PC-3 (cell line): ENCODE results near the gene EFCAB6. TPM values are rescaled to one million over a fixed set of nuclear protein-coding genes. Genes with fewer than 3 reads are reported as not detected.

Source experiments
- ATAC-seq: fragments of 200-7000 bp; cut with Tn5 transposase; 2 replicates; pipeline ENCODE4 v1.9.1; 2020; ENCODE audit warnings: mild to moderate bottlenecking, moderate library complexity
- BruUV-seq: library from RNA; stranded (reverse); fragments of 400-500 nt; replicated peaks from 2 replicates; lab custom pipeline; 2021; lab: Mats Ljungman, UMichigan
- CTCF ChIA-PET: fragments of 300-600 bp; sonication (Branson Sonifier 250); formaldehyde crosslinking; loops from one replicate; lab custom pipeline; 2022; ENCODE audit warnings: antibody characterized with exemption; lab: Charles Lee
- POLR2A ChIA-PET: fragments of 300-600 bp; sonication (Branson Sonifier 250); formaldehyde crosslinking; loops from one replicate; lab custom pipeline; 2022; ENCODE audit warnings: antibody characterized with exemption; ENCODE audit not compliant: unreplicated experiment; lab: Charles Lee
- DNase-seq: peaks from one replicate; pipeline ENCODE4 v3.0.0-alpha.2; 2015
- H2AFZ ChIP-seq: fragments of 300-600 bp; sonication (generic); 2 replicates; pipeline ENCODE4 v1.6.0; 2016; ENCODE audit warnings: antibody characterized with exemption, low read length
- H3F3A ChIP-seq: fragments of 300-600 bp; sonication (generic); one replicate; pipeline ENCODE4 v1.6.0; 2017; ENCODE audit warnings: antibody characterized with exemption, low read length, control low read depth, mild to moderate bottlenecking; ENCODE audit not compliant: unreplicated experiment
- H3K27ac ChIP-seq: fragments of 300-600 bp; sonication (generic); 2 replicates; pipeline ENCODE4 v1.5.1; 2016; ENCODE audit warnings: mild to moderate bottlenecking, low read length
- H3K27me3 ChIP-seq: fragments of 300-600 bp; sonication (generic); 2 replicates; pipeline ENCODE4 v1.6.1; 2016; ENCODE audit warnings: low read length, mixed read lengths
- H3K36me3 ChIP-seq: fragments of 300-600 bp; sonication (generic); 2 replicates; pipeline ENCODE4 v1.6.1; 2016; ENCODE audit warnings: low read depth, mixed run types, low read length, mixed read lengths
- H3K4me1 ChIP-seq: fragments of 300-600 bp; sonication (generic); 2 replicates; pipeline ENCODE4 v1.5.1; 2016; ENCODE audit warnings: low read length; ENCODE audit not compliant: insufficient read depth
- H3K4me2 ChIP-seq: fragments of 300-600 bp; sonication (generic); 2 replicates; pipeline ENCODE4 v1.6.0; 2016; ENCODE audit warnings: low read length
- H3K4me3 ChIP-seq: fragments of 300-600 bp; sonication (generic); 2 replicates; pipeline ENCODE4 v1.5.1; 2016; ENCODE audit warnings: mild to moderate bottlenecking, low read length, mixed read lengths
- H3K79me2 ChIP-seq: fragments of 300-600 bp; sonication (generic); 2 replicates; pipeline ENCODE4 v1.6.1; 2017; ENCODE audit warnings: low read length, mixed read lengths
- H3K9ac ChIP-seq: fragments of 300-600 bp; sonication (generic); 2 replicates; pipeline ENCODE4 v1.6.0; 2016; ENCODE audit warnings: mild to moderate bottlenecking, low read length
- H3K9me2 ChIP-seq: fragments of 300-600 bp; sonication (generic); replicated peaks from 2 replicates; pipeline ENCODE4 v1.6.1; 2016; ENCODE audit warnings: mixed run types, low read length, mixed read lengths
- H3K9me3 ChIP-seq: fragments of 300-600 bp; sonication (generic); 2 replicates; pipeline ENCODE4 v1.6.1; 2016; ENCODE audit warnings: low read length, mixed read lengths
- H4K20me1 ChIP-seq: fragments of 300-600 bp; sonication (generic); 2 replicates; pipeline ENCODE4 v1.6.1; 2016; ENCODE audit warnings: low read length, mixed read lengths
- EZH2 ChIP-seq: fragments of 300-600 bp; sonication (generic); IDR thresholded peaks from one replicate; pipeline ENCODE4 v1.6.1; 2017; ENCODE audit warnings: antibody characterized with exemption, mild to moderate bottlenecking, low read length; ENCODE audit not compliant: unreplicated experiment
- EZH2phosphoT487 ChIP-seq: fragments of 300-600 bp; sonication (generic); IDR thresholded peaks from 2 replicates; pipeline ENCODE4 v1.6.1; 2018; ENCODE audit warnings: mild to moderate bottlenecking, antibody characterized with exemption, low read length, borderline replicate concordance
- intact Hi-C: fragments of 100-400 bp; cut with micrococcal nuclease; formaldehyde crosslinking; loops from 2 replicates; pipeline ENCODE4 v1.9.0; 2023
- total RNA-seq: library from RNA; depleted of rRNA; stranded (reverse); fragments of >200 nt; gene quantifications from 2 replicates; pipeline ENCODE4 v1.2.3, GENCODE V29; 2014
- TF ChIP-seq, protein P1 (sequence below): fragments of 300-600 bp; sonication (generic); conservative IDR thresholded peaks from 2 replicates; pipeline ENCODE4 v1.5.1; 2017; ENCODE audit warnings: antibody characterized with exemption, low read depth, mild to moderate bottlenecking, low read length

EFCAB6 gene
- total RNA-seq, 1 experiment from 2014 or later: 0.07 TPM

DNA sequence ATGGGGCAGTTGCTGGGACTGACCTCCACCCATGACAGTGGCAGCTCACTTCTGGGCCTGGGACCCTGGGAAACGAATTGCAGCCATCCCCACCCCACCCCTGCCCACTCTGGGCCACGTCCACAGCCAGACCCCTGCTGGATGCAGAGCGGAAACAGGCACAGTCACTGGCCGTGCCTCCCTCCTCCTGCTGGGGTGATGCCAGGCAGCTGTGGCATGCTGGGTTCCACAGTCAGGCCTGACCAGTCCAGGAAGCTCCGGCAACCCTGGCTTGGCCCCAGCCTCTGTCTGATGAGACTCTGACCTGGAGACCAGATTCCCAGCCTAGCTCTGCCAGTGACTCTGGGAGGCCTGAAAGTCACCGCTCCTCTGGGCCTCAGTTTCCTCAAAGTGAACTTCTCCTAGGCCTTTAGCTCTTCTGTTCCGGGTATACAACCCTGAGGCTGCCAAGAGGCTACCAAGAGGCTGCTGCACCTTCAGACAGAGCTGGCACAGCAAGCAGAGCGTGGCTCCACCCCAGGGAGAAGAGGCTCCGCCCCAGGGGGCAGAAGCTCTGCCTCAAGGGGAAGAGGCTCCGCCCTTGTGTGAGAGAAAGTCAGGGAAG is 41.3 kb upstream of the EFCAB6 start:
- Histone ChIP-seq H3K4me1 (no peaks in the 10 kb centered on the region), H3K9me3 (no peaks in the 10 kb centered on the region), H3K9ac (no peak overlapping the region), H2AFZ (no peak overlapping the region), H3K36me3 (no peaks in the 10 kb centered on the region), H3K4me2 (no peak overlapping the region), H3K4me3 (no peak overlapping the region), H4K20me1 (no peaks in the 10 kb centered on the region), H3K9me2 (no peaks in the 10 kb centered on the region), H3K27me3 (peaks cover 18% of the 10 kb centered on the region), H3F3A (no peaks in the 10 kb centered on the region), H3K79me2 (no peaks in the 10 kb centered on the region), H3K27ac (no peak overlapping the region)
- ATAC-seq (no peak), DNase-seq (no peak)
- ChIA-PET POLR2A (no interaction called here), CTCF (no interaction called here)
- no peak for TF ChIP-seq EZH2
- intact Hi-C loops: no loop called here
- no TSS peak for BruUV-seq

GRCh38 chr22:43852573-43853327 is 40.6 kb upstream of the EFCAB6 start:
- TF ChIP-seq, protein P1, sequence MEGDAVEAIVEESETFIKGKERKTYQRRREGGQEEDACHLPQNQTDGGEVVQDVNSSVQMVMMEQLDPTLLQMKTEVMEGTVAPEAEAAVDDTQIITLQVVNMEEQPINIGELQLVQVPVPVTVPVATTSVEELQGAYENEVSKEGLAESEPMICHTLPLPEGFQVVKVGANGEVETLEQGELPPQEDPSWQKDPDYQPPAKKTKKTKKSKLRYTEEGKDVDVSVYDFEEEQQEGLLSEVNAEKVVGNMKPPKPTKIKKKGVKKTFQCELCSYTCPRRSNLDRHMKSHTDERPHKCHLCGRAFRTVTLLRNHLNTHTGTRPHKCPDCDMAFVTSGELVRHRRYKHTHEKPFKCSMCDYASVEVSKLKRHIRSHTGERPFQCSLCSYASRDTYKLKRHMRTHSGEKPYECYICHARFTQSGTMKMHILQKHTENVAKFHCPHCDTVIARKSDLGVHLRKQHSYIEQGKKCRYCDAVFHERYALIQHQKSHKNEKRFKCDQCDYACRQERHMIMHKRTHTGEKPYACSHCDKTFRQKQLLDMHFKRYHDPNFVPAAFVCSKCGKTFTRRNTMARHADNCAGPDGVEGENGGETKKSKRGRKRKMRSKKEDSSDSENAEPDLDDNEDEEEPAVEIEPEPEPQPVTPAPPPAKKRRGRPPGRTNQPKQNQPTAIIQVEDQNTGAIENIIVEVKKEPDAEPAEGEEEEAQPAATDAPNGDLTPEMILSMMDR: no peak
- TF ChIP-seq EZH2phosphoT487: no peak
- no peak for DNase-seq
- ATAC-seq: no peak
- no peaks in the 10 kb centered on the region for H3K79me2 ChIP-seq
- no peak overlapping the region for H3K27ac ChIP-seq
- H3K36me3 ChIP-seq: no peaks in the 10 kb centered on the region
- H2AFZ ChIP-seq: no peak overlapping the region
- no peak overlapping the region for H3K4me2 ChIP-seq
- no TSS peak for BruUV-seq
- no peak overlapping the region for H3K9ac ChIP-seq
- no peaks in the 10 kb centered on the region for H3K9me2 ChIP-seq
- H3K9me3 ChIP-seq: no peaks in the 10 kb centered on the region
- peaks cover 18% of the 10 kb centered on the region for H3K27me3 ChIP-seq
- no peak overlapping the region for H3K4me3 ChIP-seq
- H3K4me1 ChIP-seq: no peaks in the 10 kb centered on the region
- no peaks in the 10 kb centered on the region for H3F3A ChIP-seq
- ChIA-PET POLR2A (no interaction called here), CTCF (no interaction called here)
- no peaks in the 10 kb centered on the region for H4K20me1 ChIP-seq
- intact Hi-C loops: no loop called here

GRCh38 chr22:43851979-43852307 is 39.8 kb upstream of the EFCAB6 start:
- Histone ChIP-seq H3K27me3 (peaks cover 18% of the 10 kb centered on the region), H3K79me2 (no peaks in the 10 kb centered on the region), H3K27ac (no peak overlapping the region), H3K4me3 (no peak overlapping the region), H2AFZ (no peak overlapping the region), H3K36me3 (no peaks in the 10 kb centered on the region), H3K9me3 (no peaks in the 10 kb centered on the region), H3K9me2 (no peaks in the 10 kb centered on the region), H3F3A (no peaks in the 10 kb centered on the region), H3K4me2 (no peak overlapping the region), H3K9ac (no peak overlapping the region), H4K20me1 (no peaks in the 10 kb centered on the region), H3K4me1 (no peaks in the 10 kb centered on the region)
- POLR2A ChIA-PET: no interaction called here
- CTCF ChIA-PET: no interaction called here
- ATAC-seq (no peak), DNase-seq (no peak)
- TF ChIP-seq EZH2phosphoT487 (no peak), EZH2 (no peak)
- TF ChIP-seq, protein P1: no peak
- no TSS peak for BruUV-seq
- intact Hi-C loops: no loop called here
